Epidermal melanocyte (primary cell): ENCODE data around the gene CCDC148.

Experiments used
- DNase-seq: peaks from one replicate; pipeline ENCODE4 v3.0.0; 2011; ENCODE audit warnings: low spot score; ENCODE audit not compliant: insufficient read length

CCDC148 gene

DNA sequence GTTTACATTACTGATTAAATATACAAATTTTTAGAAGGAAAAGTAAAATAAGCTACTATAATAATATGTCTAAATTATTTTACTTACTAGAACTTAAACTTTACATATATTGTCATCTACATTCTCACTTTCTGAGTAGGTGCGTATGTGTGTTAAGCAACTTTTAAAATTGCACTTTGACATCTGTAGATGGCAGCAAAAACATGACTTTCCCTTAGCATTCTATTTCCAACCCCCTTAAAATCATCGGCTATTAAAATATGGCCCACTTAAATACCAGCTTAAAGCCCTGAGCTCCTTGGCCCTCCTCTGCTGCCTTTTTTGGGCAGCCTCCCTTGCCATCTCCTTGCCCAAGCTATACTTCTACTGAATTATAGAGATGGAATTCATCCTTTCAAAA lies 276.9 kb downstream of the CCDC148 start:
- no peak for DNase-seq

- no peak for DNase-seq
Observed at GRCh38 chr2:158178646-158179045, 277.9 kb downstream of the CCDC148 start.

- no peak for DNase-seq
Observed at GRCh38 chr2:158174956-158175355, 281.6 kb downstream of the CCDC148 start.

DNA sequence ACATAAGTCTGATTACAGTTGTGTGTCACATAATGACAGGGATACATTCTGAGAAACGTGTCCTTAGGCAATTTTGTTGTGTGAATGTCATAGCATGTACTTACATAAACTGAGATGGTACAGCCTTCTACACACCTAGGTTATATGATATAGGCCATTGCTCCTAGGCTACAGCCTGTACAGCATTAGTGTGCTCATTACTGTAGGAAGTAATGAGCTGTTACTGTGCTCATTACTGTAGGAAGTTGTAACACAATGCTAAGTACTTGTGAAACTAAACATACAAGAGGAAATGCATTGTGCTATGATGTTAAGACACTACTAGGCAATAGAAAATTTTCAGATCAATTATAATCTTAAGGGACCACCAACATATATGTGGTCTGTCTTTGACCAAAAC lies 282.1 kb downstream of the CCDC148 start:
- DNase-seq, result no peak

- no peak for DNase-seq
Observed at GRCh38 chr2:158172719-158173118, 283.8 kb downstream of the CCDC148 start.

- no peak for DNase-seq
Observed at GRCh38 chr2:158154596-158154995, 302.0 kb downstream of the CCDC148 start.

- no peak for DNase-seq
Observed at GRCh38 chr2:158153270-158154015, 303.1 kb downstream of the CCDC148 start.

- no peak for DNase-seq
Observed at GRCh38 chr2:158144914-158145625, 311.5 kb downstream of the CCDC148 start.

DNA sequence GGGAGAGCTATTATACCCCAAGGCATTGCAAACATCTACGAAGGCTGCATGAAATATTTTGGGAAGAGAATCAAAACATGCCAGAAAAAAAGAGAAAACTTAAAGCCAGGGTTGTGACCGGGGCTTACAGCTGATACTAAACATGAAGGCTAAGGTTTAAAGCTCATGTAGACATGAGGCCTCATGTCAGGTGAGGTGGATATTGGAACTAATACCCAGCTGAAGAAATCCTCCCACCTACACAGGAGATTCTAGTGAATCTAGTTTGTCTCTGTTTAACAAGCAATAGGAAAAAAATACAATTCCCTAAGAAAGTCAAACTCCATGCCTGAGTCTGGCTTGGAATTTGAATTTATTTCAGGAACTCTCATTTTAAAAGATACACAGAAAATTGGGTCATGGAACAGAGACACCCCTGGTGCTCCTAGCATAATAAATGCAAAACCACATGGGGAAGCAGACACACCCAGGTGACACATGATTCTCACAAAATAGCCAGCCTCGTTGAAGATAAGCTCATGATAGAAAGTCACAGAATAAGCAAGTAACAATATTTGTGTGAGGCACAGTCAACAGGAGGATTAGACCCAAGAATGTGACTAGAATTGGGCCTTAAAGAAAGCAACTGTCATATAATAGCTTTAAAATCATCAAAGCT lies 312.7 kb downstream of the CCDC148 start:
- no peak for DNase-seq

GRCh38 chr2:158142568-158143332 lies 313.8 kb downstream of the CCDC148 start:
- no peak for DNase-seq

DNA sequence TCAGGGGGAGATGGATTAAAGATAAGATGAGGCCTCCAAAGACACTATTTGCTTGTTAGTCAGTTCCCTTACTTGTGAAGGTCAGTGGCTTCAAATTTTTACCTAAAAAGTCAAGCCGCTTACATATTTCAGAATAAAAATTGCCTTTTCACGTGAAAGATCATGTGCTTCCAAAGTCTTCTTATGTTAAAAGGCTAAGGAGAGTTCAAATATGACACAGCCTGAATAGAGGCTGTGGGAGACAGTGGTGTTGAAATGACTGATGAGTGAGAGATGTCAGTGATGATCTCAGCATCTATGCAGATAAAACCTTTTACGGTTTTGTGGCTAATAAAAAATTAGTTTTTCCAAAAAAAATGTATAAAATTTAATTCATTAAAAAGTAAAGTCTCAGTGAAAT lies 314.4 kb downstream of the CCDC148 start:
- no peak for DNase-seq

- DNase-seq, result no peak
Observed at GRCh38 chr2:158140201-158140600, 316.4 kb downstream of the CCDC148 start.

DNA sequence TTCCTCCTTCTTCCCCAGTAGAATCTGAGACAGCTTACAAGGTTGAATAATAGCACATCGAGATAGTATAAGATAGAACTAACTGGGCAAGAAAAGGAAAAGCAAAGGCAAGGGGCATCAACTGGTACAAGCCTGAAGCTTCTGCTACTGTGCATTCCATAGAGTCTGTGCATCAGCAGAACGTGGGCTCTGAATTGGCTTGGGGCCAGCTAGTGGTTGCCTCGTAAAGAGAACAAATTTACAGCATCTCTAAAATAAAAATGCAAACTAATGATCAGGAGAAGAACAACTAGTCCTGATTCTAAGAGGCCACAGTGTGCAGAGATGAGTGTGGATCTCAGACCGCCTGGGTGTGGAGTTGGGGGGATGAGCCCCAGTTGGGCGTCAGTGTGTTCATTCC lies 318.3 kb downstream of the CCDC148 start:
- DNase-seq, result no peak

GRCh38 chr2:158135096-158135495 lies 321.5 kb downstream of the CCDC148 start:
- no peak for DNase-seq

DNA sequence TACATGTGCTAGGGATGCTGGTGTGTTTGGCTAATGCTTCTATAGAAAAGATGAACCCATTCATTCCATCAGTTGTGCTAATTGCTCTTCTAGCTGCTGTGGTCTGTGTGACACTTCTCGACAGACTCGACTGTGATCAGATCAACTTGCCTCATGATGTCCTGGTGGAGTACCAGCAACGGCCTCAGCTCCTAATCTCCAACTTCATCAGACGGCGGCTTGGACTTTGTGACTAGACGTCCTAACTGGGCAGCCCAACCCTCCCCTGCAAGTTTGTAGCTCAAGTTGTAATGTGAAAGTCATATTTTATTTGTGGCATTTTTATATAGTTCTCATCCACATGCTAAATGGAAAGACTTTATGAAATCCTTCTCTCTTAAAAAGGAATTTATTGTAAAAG lies 321.9 kb downstream of the CCDC148 start:
- no peak for DNase-seq

GRCh38 chr2:158134055-158134454 lies 322.5 kb downstream of the CCDC148 start:
- DNase-seq, result no peak

DNA sequence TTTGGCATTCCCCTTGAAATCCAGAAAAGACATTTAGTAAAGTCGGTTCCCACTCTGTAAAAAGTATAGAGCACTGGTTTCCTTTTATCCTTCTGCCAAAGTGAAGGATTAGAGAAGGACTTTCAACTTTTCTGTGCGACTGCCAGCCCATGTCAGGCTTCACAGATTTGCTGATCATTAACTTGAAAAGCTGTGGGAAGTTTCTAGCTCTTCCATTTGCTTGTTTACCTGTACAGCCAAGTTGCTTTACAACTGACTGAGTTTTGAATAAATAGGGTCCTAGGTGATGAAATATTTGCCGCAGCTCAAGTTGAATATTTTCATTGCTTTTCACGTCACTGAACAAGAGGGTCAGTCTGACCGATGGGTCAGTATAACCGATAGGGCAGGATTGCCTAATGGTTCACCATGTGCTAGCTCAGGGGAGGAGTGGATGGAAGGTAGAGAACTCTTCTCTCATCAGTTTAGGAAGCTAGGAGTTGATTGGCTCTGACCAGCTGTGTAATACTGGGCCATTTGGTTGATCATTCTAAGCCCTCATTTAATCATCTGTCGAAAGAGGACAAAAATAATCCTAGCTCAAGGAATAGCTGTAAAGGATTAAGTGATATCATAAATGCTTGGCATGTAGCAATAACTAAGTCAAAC lies 324.5 kb downstream of the CCDC148 start:
- DNase-seq, result no peak

- no peak for DNase-seq
Observed at GRCh38 chr2:158131483-158131912, 325.1 kb downstream of the CCDC148 start.

GRCh38 chr2:158130832-158131473 lies 325.6 kb downstream of the CCDC148 start:
- no peak for DNase-seq

DNA sequence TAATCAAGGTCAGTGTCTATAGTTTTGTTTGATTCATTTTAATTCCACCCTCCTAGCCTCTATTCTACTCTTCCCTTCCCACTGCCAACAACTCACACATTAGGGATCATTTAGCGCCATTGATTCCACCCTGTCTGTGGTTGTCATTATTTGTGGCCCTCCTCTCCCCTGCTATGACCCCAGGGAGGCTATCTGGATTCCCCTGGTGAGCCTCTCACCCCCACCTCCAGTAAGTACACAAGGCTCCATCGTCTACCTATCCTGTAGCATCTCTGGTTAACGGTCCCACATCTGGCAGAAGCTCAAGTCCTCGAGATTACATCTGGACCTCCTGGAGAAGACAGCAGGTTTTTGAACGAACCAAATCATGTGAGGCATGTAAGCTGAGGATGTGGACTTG lies 327.5 kb downstream of the CCDC148 start:
- no peak for DNase-seq
